Activated B cell treated with CpG ODN at 0.5 μM for 24 hours (primary cell): ENCODE measurements around the gene SMIM35. TPM values are rescaled to one million over a fixed set of nuclear protein-coding genes. Genes with fewer than 3 reads are reported as not detected.
"Not testable (repeated sequence)": the region's sequence is repeated elsewhere in the genome, so short reads cannot be mapped to it uniquely, and the experiment has no call there.

Experiments used
- ATAC-seq: fragments of 200-7000 bp; cut with Tn5 transposase; one replicate; pipeline ENCODE4 v1.10.0; 2021; ENCODE audit warnings: low read depth, mild to moderate bottlenecking, moderate library complexity
- CTCF ChIA-PET: fragments of 350-600 bp; sonication (Branson Sonifier 250); formaldehyde crosslinking; loops from one replicate; lab custom pipeline; 2021; ENCODE audit warnings: antibody characterized with exemption; lab: Charles Lee
- POLR2A ChIA-PET: fragments of 350-600 bp; sonication (Branson Sonifier 250); formaldehyde crosslinking; loops from one replicate; lab custom pipeline; 2021; ENCODE audit warnings: antibody characterized with exemption; lab: Charles Lee
- DNase-seq: peaks from one replicate; pipeline ENCODE4 v3.0.0; 2022
- H3K27ac Mint-ChIP-seq: one replicate; pipeline ENCODE4 v1.8.0; 2020; ENCODE audit warnings: mixed read lengths
- H3K27me3 Mint-ChIP-seq: one replicate; pipeline ENCODE4 v1.8.0; 2021; ENCODE audit warnings: mixed read lengths
- H3K36me3 Mint-ChIP-seq: one replicate; pipeline ENCODE4 v1.8.0; 2021; ENCODE audit warnings: low read depth, mixed read lengths
- H3K4me1 Mint-ChIP-seq: one replicate; pipeline ENCODE4 v1.8.0; 2021; ENCODE audit warnings: mixed read lengths
- H3K4me3 Mint-ChIP-seq: one replicate; pipeline ENCODE4 v1.8.0; 2020; ENCODE audit warnings: mild to moderate bottlenecking, mixed read lengths
- H3K9me3 Mint-ChIP-seq: one replicate; pipeline ENCODE4 v1.8.0; 2020; ENCODE audit warnings: mixed read lengths
- intact Hi-C: fragments of 100-400 bp; cut with micrococcal nuclease; formaldehyde crosslinking; loops from one replicate; pipeline ENCODE4 v1.15.1; 2024
- total RNA-seq: library from RNA; stranded (reverse); gene quantifications from 2 replicates; pipeline ENCODE4 v1.2.3, GENCODE V29; 2022
- TF ChIP-seq, protein P1 (sequence below): fragments of 200-600 bp; IDR thresholded peaks from one replicate; pipeline ENCODE4 v1.8.0; 2022; ENCODE audit warnings: antibody characterized with exemption, mild to moderate bottlenecking

SMIM35 gene
- total RNA-seq, 1 donor from 2014 or later: 1.8 TPM

DNA sequence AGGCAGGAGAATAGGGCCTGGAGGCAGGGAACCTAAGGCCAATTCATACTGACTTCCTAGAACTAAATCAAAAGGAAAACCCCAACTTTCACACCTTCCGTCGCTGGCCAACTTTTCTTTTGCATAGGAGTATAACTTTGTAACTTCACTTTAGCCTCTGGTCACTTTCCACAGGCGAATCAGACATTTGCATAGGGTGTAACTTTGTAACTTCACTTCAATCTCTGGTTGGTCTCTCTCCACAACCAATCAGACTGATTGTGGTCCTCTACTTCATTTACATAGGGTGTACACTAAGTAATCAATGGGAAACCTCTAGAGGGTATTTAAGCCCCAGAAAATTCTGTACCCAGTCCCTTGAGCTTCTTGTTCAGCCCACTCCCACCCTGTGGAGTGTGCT lies 21.4 kb downstream of the SMIM35 start:
- POLR2A ChIA-PET: no interaction called here
- H3K27me3 Mint-ChIP-seq: peaks cover 21% of the 10 kb centered on the region
- H3K9me3 Mint-ChIP-seq: no peaks in the 10 kb centered on the region
- no peak overlapping the region for H3K4me3 Mint-ChIP-seq
- intact Hi-C loops: no loop called here
- TF ChIP-seq, protein P1, sequence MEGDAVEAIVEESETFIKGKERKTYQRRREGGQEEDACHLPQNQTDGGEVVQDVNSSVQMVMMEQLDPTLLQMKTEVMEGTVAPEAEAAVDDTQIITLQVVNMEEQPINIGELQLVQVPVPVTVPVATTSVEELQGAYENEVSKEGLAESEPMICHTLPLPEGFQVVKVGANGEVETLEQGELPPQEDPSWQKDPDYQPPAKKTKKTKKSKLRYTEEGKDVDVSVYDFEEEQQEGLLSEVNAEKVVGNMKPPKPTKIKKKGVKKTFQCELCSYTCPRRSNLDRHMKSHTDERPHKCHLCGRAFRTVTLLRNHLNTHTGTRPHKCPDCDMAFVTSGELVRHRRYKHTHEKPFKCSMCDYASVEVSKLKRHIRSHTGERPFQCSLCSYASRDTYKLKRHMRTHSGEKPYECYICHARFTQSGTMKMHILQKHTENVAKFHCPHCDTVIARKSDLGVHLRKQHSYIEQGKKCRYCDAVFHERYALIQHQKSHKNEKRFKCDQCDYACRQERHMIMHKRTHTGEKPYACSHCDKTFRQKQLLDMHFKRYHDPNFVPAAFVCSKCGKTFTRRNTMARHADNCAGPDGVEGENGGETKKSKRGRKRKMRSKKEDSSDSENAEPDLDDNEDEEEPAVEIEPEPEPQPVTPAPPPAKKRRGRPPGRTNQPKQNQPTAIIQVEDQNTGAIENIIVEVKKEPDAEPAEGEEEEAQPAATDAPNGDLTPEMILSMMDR: no peak
- CTCF ChIA-PET: no interaction called here
- no peaks in the 10 kb centered on the region for H3K4me1 Mint-ChIP-seq
- H3K27ac Mint-ChIP-seq: no peak overlapping the region
- no peak for ATAC-seq
- no peaks in the 10 kb centered on the region for H3K36me3 Mint-ChIP-seq
- DNase-seq: no peak

GRCh38 chr11:118064956-118065355 lies 21.8 kb downstream of the SMIM35 start:
- TF ChIP-seq, protein P1: no peak
- intact Hi-C loops: no loop called here
- Mint-ChIP-seq H3K27me3 (peaks cover 21% of the 10 kb centered on the region), H3K4me3 (no peak overlapping the region), H3K9me3 (no peaks in the 10 kb centered on the region), H3K4me1 (no peaks in the 10 kb centered on the region), H3K36me3 (no peaks in the 10 kb centered on the region), H3K27ac (no peak overlapping the region)
- ATAC-seq: no peak
- no peak for DNase-seq
- POLR2A ChIA-PET: no interaction called here
- CTCF ChIA-PET: no interaction called here

- ATAC-seq, H3K36me3 Mint-ChIP-seq, POLR2A ChIA-PET, intact Hi-C loops, H3K4me3 Mint-ChIP-seq, H3K9me3 Mint-ChIP-seq, DNase-seq, H3K27ac Mint-ChIP-seq, H3K4me1 Mint-ChIP-seq: not testable (repeated sequence)
- H3K27me3 Mint-ChIP-seq: peaks cover 17% of the 10 kb centered on the region
- CTCF ChIA-PET: interaction anchor here (1.0 kb wide), 1 partner anchor 9 kb away, joined by 3 read pairs; no protein-coding TSS in a partner anchor
Observed at GRCh38 chr11:118062631-118063030, 24.1 kb downstream of the SMIM35 start.

GRCh38 chr11:118062181-118062580 lies 24.6 kb downstream of the SMIM35 start:
- CTCF ChIA-PET: interaction anchor here (1.0 kb wide), 1 partner anchor 9 kb away, joined by 3 read pairs; no protein-coding TSS in a partner anchor
- H3K4me3 Mint-ChIP-seq, POLR2A ChIA-PET, ATAC-seq, H3K4me1 Mint-ChIP-seq, H3K9me3 Mint-ChIP-seq, H3K36me3 Mint-ChIP-seq, intact Hi-C loops, DNase-seq, H3K27ac Mint-ChIP-seq: not testable (repeated sequence)
- peaks cover 17% of the 10 kb centered on the region for H3K27me3 Mint-ChIP-seq

DNA sequence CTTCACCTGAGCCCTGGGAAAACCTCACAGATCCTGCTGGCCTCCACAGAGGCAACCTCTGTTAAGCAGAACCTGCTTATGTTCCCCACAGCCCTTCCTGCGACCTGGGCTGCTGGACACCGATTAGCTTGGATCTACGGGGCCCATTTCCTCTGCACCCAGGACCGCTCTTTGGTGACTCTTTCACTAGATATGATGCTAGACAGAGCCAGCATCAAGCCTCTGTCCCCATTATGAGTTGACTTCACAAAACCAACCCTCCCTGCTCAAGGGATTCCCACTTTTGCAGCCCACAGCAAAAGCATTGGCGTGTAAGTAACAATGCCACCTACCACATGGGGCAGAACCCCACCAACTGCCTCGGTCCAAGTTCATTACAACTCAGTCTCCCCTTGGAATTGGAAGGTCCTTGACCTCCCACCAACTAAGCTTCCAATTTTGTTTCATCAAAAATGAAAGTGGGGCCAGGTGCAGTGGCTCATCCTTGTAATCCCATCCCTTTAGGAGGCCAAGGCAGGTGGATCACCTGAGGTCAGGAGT lies 25.1 kb downstream of the SMIM35 start:
- H3K27ac Mint-ChIP-seq: no peak overlapping the region
- ChIA-PET POLR2A (no interaction called here), CTCF (interaction anchor here (1.0 to 2.5 kb wide), 2 partner anchors 8 to 115 kb away, joined by 3 to 6 read pairs; no protein-coding TSS in a partner anchor)
- no peak overlapping the region for H3K4me3 Mint-ChIP-seq
- H3K27me3 Mint-ChIP-seq: peaks cover 14% of the 10 kb centered on the region
- no peaks in the 10 kb centered on the region for H3K9me3 Mint-ChIP-seq
- ATAC-seq (no peak), DNase-seq (no peak)
- no peaks in the 10 kb centered on the region for H3K4me1 Mint-ChIP-seq
- TF ChIP-seq, protein P1: no peak
- H3K36me3 Mint-ChIP-seq: no peaks in the 10 kb centered on the region
- intact Hi-C loops: no loop called here

DNA sequence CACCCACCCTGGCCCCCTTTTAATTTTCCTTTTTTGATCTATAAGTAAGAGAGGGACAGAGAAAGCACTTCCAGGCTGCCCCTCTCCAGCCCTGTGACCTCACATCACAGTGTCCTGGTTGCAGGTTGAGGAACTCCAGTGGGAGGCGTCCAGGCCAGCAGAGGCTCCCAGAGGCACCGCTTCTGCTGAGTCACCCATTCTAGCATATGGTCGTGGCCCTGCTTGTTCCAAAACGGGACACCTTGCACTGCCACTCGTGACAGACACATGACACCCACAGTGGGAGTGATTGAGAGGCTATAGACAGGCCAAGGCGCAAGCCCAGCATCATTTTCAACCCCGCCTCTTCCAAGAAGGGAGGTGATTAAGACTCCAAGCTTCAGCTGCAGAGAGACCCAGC lies 25.9 kb downstream of the SMIM35 start:
- ChIA-PET CTCF (interaction anchor here (2.5 kb wide), 1 partner anchor 114 kb away, joined by 6 read pairs; no protein-coding TSS in a partner anchor), POLR2A (no interaction called here)
- no peak overlapping the region for H3K27ac Mint-ChIP-seq
- H3K27me3 Mint-ChIP-seq: peaks cover 9% of the 10 kb centered on the region
- intact Hi-C loops: no loop called here
- no peaks in the 10 kb centered on the region for H3K36me3 Mint-ChIP-seq
- no peak for DNase-seq
- TF ChIP-seq, protein P1: no peak
- no peaks in the 10 kb centered on the region for H3K4me1 Mint-ChIP-seq
- no peak for ATAC-seq
- no peaks in the 10 kb centered on the region for H3K9me3 Mint-ChIP-seq
- H3K4me3 Mint-ChIP-seq: no peak overlapping the region
